Activated CD4-positive, CD25-positive, alpha-beta regulatory T cell treated with anti-CD3 and anti-CD28 coated beads, Interleukin-2, amount 50 U/mL, for 16 hours (primary cell): ENCODE results near the gene ABLIM2.

Experiments used
- DNase-seq: peaks from one replicate; pipeline ENCODE4 v3.0.0-alpha.2; 2020; ENCODE audit warnings: low read depth, low spot score

Gene ABLIM2

GRCh38 chr4:8029689-8030088 lies 128.9 kb downstream of the ABLIM2 start:
- no peak for DNase-seq

- no peak for DNase-seq
Observed at GRCh38 chr4:8028884-8029568, 129.6 kb downstream of the ABLIM2 start.

- DNase-seq, result no peak
Observed at GRCh38 chr4:8028368-8028767, 130.2 kb downstream of the ABLIM2 start.

- no peak for DNase-seq
Observed at GRCh38 chr4:8026453-8026852, 132.2 kb downstream of the ABLIM2 start.

- no peak for DNase-seq
Observed at GRCh38 chr4:8025668-8026067, 132.9 kb downstream of the ABLIM2 start.

GRCh38 chr4:8024073-8024786 lies 134.4 kb downstream of the ABLIM2 start:
- no peak for DNase-seq

- no peak for DNase-seq
Observed at GRCh38 chr4:8023696-8024033, 134.9 kb downstream of the ABLIM2 start.

GRCh38 chr4:8022767-8023695 lies 135.6 kb downstream of the ABLIM2 start:
- DNase-seq, result no peak

GRCh38 chr4:8021796-8022195 lies 136.8 kb downstream of the ABLIM2 start:
- DNase-seq, result no peak

GRCh38 chr4:8019396-8020365 lies 138.9 kb downstream of the ABLIM2 start:
- DNase-seq, result no peak

GRCh38 chr4:8016527-8016926 lies 142.1 kb downstream of the ABLIM2 start:
- DNase-seq, result no peak

- DNase-seq, result no peak
Observed at GRCh38 chr4:8015512-8015911, 143.1 kb downstream of the ABLIM2 start.

GRCh38 chr4:8013976-8014726 lies 144.5 kb downstream of the ABLIM2 start:
- no peak for DNase-seq

GRCh38 chr4:8012517-8012916 lies 146.1 kb downstream of the ABLIM2 start:
- DNase-seq, result no peak

GRCh38 chr4:8010618-8011017 lies 148.0 kb downstream of the ABLIM2 start:
- DNase-seq, result no peak

GRCh38 chr4:8009710-8010511 lies 148.7 kb downstream of the ABLIM2 start:
- no peak for DNase-seq

GRCh38 chr4:8009097-8009496 lies 149.5 kb downstream of the ABLIM2 start:
- no peak for DNase-seq

- DNase-seq, result no peak
Observed at GRCh38 chr4:8008391-8008790, 150.2 kb downstream of the ABLIM2 start.

GRCh38 chr4:8007581-8007980 lies 151.0 kb downstream of the ABLIM2 start:
- no peak for DNase-seq

GRCh38 chr4:8006471-8006870 lies 152.1 kb downstream of the ABLIM2 start:
- no peak for DNase-seq
